ENCODE results near the gene HDAC4. TPM values are rescaled to one million over a fixed set of nuclear protein-coding genes. Genes with fewer than 3 reads are reported as not detected.

HDAC4 gene
- total RNA-seq, 1 experiment from 2014 or later: 47.6 TPM

DNA sequence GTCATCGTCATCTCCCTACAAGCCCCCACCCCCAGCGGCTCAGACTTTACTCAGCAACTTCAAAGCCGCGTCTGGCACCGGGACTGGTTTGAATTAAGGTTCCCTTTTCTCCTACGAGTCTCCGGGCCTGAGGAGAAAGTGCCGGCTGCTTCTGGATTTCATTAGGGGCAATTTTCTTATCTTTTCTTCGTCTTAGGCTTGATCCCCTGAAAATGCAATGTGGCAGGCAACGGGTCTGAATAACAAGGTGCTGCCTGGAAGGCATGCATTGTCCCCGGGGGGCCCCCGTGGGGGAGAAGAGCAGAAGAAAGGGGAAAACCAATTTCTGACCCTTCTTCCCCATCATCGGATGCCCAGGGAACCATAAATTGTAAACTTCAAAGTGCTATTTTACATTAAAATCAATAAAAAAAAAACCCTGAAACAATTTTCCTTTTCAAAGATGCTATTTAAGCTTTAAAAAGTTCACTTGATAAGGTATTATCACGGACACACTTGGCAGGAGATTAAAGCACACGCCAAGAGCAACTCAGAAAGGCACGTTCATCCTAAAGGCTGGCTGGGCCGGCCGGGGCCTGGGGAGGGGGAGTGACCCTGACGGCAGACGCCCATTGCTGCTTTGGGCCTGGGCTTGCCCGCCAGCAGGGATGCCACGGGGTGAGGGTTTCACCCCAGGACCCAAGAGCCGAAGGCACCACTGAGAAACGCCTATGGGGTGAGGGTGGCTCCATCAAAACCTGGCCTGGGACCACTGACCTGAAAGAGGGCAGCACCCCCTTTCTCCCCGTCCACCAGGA lies 322.5 kb downstream of the HDAC4 start:
- no peak overlapping the region for H3K9ac ChIP-seq (ENCODE audit: low read length)
- H4K20me1 ChIP-seq (ENCODE audit: insufficient read depth): no peaks in the 10 kb centered on the region
- H3K9me2 ChIP-seq (ENCODE audit: insufficient read depth): no peaks in the 10 kb centered on the region
- no peaks in the 10 kb centered on the region for H3K36me3 ChIP-seq (ENCODE audit: control insufficient read depth in 1 of 2, insufficient read depth in 2 of 2, low read length in 2 of 2)
- CTCF ChIA-PET: no interaction called here
- H2AFZ ChIP-seq (ENCODE audit: low read depth, low read length, poor library complexity, severe bottlenecking): no peak overlapping the region
- H3K27me3 ChIP-seq (ENCODE audit: insufficient read depth, low read length): no peaks in the 10 kb centered on the region
- RAD21 ChIA-PET (ENCODE audit: low non-redundant PET in 1 of 2, low total read pairs in 2 of 2, uncharacterized antibody in 2 of 2, unreplicated experiment in 2 of 2): no interaction called here
- POLR2A ChIA-PET: no interaction called here
- H3K27ac ChIP-seq (ENCODE audit: low read depth, low read length): no peak overlapping the region
- no peak overlapping the region for H3K4me2 ChIP-seq (ENCODE audit: low read length)
- H3K4me3 ChIP-seq (replicated peaks in 1 of 2; ENCODE audit: low read depth in 1 of 2, low read length in 2 of 2): no peak overlapping the region
- H3K4me1 ChIP-seq (ENCODE audit: control insufficient read depth in 1 of 2, insufficient read depth in 2 of 2, low read length in 2 of 2): no peaks in the 10 kb centered on the region
- no peaks in the 10 kb centered on the region for H3K9me3 ChIP-seq (ENCODE audit: control insufficient read depth in 1 of 2, insufficient read depth in 1 of 2, low read depth in 1 of 2, low read length in 2 of 2)
- no peak for DNase-seq (ENCODE audit: low read depth, low spot score)
- no peak for TF ChIP-seq ZFX (IDR thresholded peaks at IDR 0.05)
- TF ChIP-seq, protein P1, sequence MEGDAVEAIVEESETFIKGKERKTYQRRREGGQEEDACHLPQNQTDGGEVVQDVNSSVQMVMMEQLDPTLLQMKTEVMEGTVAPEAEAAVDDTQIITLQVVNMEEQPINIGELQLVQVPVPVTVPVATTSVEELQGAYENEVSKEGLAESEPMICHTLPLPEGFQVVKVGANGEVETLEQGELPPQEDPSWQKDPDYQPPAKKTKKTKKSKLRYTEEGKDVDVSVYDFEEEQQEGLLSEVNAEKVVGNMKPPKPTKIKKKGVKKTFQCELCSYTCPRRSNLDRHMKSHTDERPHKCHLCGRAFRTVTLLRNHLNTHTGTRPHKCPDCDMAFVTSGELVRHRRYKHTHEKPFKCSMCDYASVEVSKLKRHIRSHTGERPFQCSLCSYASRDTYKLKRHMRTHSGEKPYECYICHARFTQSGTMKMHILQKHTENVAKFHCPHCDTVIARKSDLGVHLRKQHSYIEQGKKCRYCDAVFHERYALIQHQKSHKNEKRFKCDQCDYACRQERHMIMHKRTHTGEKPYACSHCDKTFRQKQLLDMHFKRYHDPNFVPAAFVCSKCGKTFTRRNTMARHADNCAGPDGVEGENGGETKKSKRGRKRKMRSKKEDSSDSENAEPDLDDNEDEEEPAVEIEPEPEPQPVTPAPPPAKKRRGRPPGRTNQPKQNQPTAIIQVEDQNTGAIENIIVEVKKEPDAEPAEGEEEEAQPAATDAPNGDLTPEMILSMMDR (IDR thresholded peaks at IDR 0.05 in 2 of 3, conservative IDR thresholded peaks at IDR 0.05 in 1 of 3; ENCODE audit: borderline replicate concordance in 1 of 3, insufficient read depth in 1 of 3, low read depth in 2 of 3, low read length in 2 of 3): no peak
- no peak for TF ChIP-seq SIN3A (IDR thresholded peaks at IDR 0.05; ENCODE audit: low read depth)
- no peak for TF ChIP-seq EGR1 (IDR thresholded peaks at IDR 0.05; ENCODE audit: low read depth)
- TF ChIP-seq EZH2 (IDR thresholded peaks at IDR 0.05): no peak
- no peak for TF ChIP-seq CBX3 (IDR thresholded peaks at IDR 0.05; ENCODE audit: low read depth)
- TF ChIP-seq, protein P2, sequence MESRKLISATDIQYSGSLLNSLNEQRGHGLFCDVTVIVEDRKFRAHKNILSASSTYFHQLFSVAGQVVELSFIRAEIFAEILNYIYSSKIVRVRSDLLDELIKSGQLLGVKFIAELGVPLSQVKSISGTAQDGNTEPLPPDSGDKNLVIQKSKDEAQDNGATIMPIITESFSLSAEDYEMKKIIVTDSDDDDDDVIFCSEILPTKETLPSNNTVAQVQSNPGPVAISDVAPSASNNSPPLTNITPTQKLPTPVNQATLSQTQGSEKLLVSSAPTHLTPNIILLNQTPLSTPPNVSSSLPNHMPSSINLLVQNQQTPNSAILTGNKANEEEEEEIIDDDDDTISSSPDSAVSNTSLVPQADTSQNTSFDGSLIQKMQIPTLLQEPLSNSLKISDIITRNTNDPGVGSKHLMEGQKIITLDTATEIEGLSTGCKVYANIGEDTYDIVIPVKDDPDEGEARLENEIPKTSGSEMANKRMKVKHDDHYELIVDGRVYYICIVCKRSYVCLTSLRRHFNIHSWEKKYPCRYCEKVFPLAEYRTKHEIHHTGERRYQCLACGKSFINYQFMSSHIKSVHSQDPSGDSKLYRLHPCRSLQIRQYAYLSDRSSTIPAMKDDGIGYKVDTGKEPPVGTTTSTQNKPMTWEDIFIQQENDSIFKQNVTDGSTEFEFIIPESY (IDR thresholded peaks at IDR 0.05; ENCODE audit: extremely low read depth, insufficient replicate concordance, low read length): no peak
- intact Hi-C loops (cut with micrococcal nuclease): no loop called here
- H3K79me2 ChIP-seq (ENCODE audit: insufficient read depth, low read length): no peaks in the 10 kb centered on the region
- BruUV-seq (replicated peaks): no TSS peak
- ATAC-seq: no peak
